H1 (cell line): Measurements from ENCODE around the gene MTM1. TPM values are rescaled to one million over a fixed set of nuclear protein-coding genes. Genes with fewer than 3 reads are reported as not detected.

Source experiments
- ATF3 ChIP-seq: IDR thresholded peaks from 2 replicates; pipeline ENCODE4 v1.6.1; 2011; ENCODE audit warnings: low read depth, mild to moderate bottlenecking, low read length; ENCODE audit not compliant: insufficient read depth
- CBX5 ChIP-seq: fragments of 300-800, 300-1000 bp; sonication (generic); IDR thresholded peaks from 2 replicates; pipeline ENCODE4 v1.7.1; 2016; ENCODE audit warnings: antibody characterized with exemption, low read length, low read depth
- CEBPB ChIP-seq: IDR thresholded peaks from 2 replicates; pipeline ENCODE4 v1.6.1; 2012; ENCODE audit warnings: low read depth, low read length
- EZH2 ChIP-seq: fragments of 200-600 bp; sonication (generic); IDR thresholded peaks from 2 replicates; pipeline ENCODE4 v1.7.1; 2012; ENCODE audit warnings: low read depth, mild to moderate bottlenecking, moderate library complexity, low read length, inconsistent platforms; ENCODE audit not compliant: severe bottlenecking
- FOSL1 ChIP-seq: IDR thresholded peaks from 2 replicates; pipeline ENCODE4 v1.6.1; 2011; ENCODE audit warnings: mild to moderate bottlenecking, low read depth, low read length, moderate library complexity; ENCODE audit not compliant: insufficient read depth
- MAFK ChIP-seq: IDR thresholded peaks from 2 replicates; pipeline ENCODE4 v1.6.1; 2012; ENCODE audit warnings: low read depth, mild to moderate bottlenecking, improper control_type of control experiment, low read length
- POLR2A ChIP-seq, 2 experiments: IDR thresholded peaks; 1 replicate in 1 of 2; 2 replicates in 1 of 2; pipeline ENCODE4 v1.6.1; 2011; ENCODE audit warnings: low read depth in 2 of 2, low read length in 2 of 2, mild to moderate bottlenecking in 2 of 2; ENCODE audit errors: control extremely low read depth in 1 of 2
- POU5F1 ChIP-seq: IDR thresholded peaks from 2 replicates; pipeline ENCODE4 v1.6.1; 2011; ENCODE audit warnings: low read depth, mild to moderate bottlenecking, low read length, moderate library complexity
- SP4 ChIP-seq: IDR thresholded peaks from 2 replicates; pipeline ENCODE4 v1.6.1; 2012; ENCODE audit warnings: low read length, inconsistent platforms
- YY1 ChIP-seq: IDR thresholded peaks from 2 replicates; pipeline ENCODE4 v1.6.1; 2011; ENCODE audit warnings: low read depth, mild to moderate bottlenecking, low read length
- polyA plus RNA-seq, 7 experiments: library from polyadenylated mRNA; depleted of rRNA in 3 of 7; stranded (reverse) in 5 of 7; unstranded in 2 of 7; fragments of >200 nt in 5 of 7; fragments of 200-250 nt in 2 of 7; gene quantifications; 1 replicate in 5 of 7; 2 replicates in 1 of 7; 4 replicates in 1 of 7; pipeline versions ENCODE4 v1.2.1 to v1.2.3, GENCODE V29; 2011 to 2013; ENCODE audit warnings: missing spikeins in 2 of 7, mixed read lengths in 2 of 7
- total RNA-seq: library from RNA; stranded (reverse); fragmentation: NEBNext Ultra II Directional; extraction: Animal tissue kit (Norgen Biotek cat#: 25700); gene quantifications from 2 replicates; pipeline ENCODE4 v1.2.1, GENCODE V29; 2021

Gene MTM1
- total and polyA plus RNA-seq, 2 of the 8 experiments (the other 6 are each of a cell fraction or from before 2014, with no cell fraction given), result 2.3 to 8.4 TPM

GRCh38 chrX:150712619-150713018 lies 144.2 kb downstream of the MTM1 start (continued):
- TF ChIP-seq POU5F1, result no peak
- TF ChIP-seq SP4, result no peak
- no peak for TF ChIP-seq CBX5
- no peak for TF ChIP-seq FOSL1
- no peak for TF ChIP-seq YY1
- no peak for TF ChIP-seq EZH2
- TF ChIP-seq CEBPB, result no peak
- TF ChIP-seq POLR2A (IDR thresholded peaks at IDR 0.05; ENCODE audit: control extremely low read depth in 1 of 2, low read depth in 2 of 2, low read length in 2 of 2), result no peak
- TF ChIP-seq ATF3, result no peak
- TF ChIP-seq MAFK, result no peak
- TF ChIP-seq, all 59 proteins: peak for 0
